MV-4-11 (cell line): ENCODE measurements around the gene MAGOH.

Source experiments
- DNase-seq: peaks from one replicate; lab custom pipeline; 2025; lab: John Stamatoyannopoulos, UW

The MAGOH gene

DNA sequence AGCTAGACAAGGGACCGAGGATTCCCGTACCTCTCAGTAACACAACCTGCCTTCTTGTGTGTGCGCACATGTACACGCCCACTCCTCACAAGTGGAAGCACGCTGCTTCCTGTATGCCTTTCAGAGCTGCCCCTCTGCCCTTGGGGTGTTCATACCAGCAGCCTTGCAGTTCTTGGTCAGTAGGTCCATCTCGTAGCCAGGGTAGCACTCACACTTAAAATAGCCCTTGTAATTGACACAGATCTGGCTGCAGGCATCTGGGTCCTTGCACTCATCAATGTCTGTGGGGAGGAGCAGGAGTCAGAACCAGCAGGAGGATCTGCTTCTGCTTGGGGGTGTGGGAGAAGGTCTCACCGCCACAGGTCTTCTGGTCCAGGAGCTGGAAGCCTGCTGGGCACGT is 32.6 kb upstream of the MAGOH start:
- no peak for DNase-seq

DNA sequence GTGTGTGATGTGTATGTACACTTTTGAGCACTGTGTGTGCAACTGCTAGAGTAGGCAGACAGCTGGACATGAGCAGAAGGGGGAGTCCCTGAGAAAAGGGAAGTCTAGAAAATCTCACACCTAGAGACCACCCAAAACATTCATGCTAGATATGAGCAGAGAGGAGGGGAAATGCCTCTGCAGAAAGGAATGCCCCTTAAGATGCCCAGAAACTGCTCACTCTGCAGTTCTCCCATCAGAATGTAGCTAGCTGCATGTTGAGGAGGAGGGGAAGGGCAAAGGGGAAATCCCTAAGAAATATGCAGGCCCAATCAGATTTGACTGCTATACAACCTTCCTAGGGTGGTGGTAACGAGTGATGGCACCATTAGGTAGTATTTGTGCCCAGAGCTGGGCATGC is 31.8 kb upstream of the MAGOH start:
- no peak for DNase-seq

DNA sequence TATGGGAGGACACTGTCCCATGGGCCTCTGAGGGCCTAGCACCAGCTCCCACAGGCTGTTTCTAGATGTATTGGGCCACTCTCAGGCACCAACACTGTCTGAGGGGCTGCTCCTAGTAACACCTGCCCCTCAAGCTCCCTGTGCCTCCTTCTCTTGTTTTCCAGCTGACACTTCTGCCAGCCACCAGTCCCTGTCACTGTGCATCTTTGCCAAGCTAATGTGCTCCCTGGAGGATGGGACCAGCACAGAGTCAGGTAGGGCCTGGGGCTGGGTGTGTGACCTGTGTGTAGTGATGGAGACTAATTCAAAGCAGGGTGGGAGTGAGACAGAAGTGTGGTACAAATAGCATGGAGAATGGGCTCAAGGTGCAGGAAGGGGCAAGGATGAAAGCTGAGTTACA is 29.4 kb upstream of the MAGOH start:
- no peak for DNase-seq

DNA sequence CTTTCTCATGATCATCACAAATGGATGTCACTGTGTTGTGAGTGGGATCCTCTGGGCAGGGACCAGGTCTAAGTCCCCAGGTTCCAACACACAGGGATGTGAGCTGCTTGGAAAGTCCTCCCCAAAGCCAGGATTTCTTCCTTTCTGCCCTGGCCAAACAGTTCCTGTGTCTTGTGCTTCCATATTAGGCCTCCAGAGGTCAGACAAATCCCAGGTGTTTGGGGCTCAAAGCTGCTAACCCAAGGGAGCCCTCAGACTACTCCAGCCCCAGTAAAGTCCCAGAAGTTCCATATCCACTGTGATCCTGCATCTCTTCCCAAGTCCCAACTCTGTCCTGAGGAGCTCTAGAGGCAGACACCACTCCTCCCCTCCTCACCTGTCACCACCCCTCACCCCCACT is 27.7 kb upstream of the MAGOH start:
- DNase-seq = no peak

DNA sequence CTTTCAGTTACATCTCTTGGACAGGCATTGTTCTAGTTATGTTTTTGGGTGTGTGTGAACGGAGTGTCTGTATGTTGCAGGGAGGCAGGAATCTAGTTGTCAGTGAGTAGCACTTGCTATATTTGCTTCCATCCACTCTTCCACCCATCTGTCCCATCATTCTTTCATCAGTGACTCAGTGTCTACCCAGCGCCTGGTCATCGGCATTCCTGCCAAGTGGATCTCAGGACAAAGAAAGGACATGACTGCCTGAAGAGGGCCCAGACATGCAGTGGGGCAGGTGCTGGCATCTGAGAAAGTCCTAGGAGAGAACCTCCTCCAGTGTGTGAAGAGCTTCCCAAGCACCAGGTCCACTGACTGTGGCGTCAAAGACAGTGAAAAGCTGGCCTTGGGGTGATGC is 27.3 kb upstream of the MAGOH start:
- DNase-seq = no peak

DNA sequence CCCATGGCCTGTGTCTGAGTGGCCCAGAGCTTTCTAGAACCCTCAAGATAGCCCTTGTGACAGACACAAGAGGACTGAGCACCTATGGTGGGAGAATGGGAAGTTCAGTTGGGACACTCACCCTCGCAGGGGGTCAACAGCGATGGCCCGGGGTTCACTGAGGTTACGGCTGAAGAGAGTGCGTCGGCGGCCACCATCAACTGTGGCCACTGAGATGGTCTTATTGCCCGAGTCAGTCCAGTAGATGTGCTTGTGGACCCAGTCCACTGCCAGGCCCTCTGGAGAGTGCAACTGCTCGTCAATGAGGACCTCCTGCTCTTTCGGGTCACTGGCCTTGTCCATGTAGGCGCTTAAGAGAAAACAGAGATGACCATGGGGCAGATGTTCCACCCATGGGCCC is 25.7 kb upstream of the MAGOH start:
- DNase-seq = no peak

DNA sequence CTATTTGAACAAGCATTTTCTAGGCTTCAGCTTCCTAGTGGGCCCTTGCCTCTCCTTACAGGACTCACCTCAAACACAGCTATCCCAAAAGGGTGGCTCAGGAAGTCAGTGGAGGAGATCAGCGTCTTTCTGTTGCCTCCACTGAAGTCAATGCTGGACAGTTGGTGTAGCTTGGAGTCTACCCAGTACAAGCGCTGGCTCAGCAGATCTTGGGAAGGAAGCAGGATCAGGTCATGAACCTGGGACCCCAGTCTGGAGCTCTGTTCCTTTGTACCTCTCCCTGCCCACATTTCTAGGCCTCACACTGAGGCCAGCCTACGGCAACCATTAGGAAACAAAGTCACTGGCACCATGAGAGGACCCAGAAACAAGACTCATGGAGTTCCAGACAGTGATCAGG is 23.7 kb upstream of the MAGOH start:
- DNase-seq = no peak

DNA sequence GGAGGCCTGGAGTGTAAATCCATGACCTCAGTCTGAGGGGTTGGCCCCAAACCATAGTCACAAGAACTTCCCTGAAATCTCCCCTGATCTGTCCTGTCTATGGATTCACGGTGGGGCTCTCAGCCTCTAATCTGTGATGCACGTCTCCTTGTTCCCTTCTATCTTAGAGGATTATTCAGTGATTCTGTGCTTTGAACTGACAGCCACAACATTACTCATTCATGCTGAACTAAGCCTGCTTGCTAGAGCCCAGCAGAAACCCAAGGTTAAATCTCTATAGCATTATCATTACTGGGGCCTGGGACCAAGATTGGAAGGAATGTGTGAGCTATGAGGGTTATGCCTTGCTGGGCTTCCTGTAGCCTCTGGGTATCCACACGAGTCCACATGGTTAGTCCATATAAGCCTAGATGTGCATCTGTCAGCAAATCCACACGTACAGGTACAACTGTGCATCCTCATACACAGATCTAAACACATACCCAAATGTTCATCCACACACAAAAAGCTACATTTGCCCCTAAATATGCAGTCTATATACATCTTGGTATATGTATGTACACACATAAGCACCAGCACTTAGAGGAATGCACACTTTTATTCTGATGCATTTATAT is 22.4 kb upstream of the MAGOH start:
- DNase-seq = no peak

DNA sequence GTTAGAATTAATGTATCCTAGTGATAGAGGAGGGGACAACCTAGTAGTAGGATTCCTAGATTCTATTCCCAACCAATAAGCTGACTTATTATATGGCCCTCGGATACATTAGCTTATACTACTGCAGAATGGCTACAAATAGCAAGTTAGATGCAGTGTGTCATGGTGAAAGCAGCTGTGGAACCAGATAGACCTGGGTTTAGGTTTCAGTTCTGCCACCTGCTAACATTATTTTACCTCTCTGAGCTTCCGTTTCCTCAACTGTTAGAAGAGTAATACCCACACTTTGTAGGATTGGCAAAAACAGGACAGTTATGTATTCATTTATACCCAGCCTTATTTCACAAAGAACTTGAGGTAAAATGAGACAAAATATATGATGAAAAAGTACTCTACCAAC is 21.6 kb upstream of the MAGOH start:
- DNase-seq = no peak

DNA sequence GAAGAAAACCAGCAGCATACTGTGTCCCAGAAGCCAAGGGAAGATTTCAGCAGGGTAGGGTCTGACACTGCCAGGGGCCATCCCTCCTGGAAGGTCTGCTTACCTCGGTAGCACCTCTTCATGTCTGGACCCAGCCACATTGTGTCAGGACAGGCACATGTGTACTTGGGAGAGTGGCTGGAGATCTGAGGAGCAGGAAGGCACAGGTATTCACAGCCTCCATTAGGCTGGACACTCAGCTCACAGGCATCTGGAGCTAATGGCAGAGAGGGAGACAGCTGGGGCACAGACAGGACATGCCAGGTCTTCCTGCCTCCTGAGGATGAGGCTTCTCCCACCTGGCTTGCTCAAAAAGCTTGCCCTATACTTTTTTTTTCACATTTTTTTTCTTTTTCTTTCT is 19.9 kb upstream of the MAGOH start:
- DNase-seq = no peak

DNA sequence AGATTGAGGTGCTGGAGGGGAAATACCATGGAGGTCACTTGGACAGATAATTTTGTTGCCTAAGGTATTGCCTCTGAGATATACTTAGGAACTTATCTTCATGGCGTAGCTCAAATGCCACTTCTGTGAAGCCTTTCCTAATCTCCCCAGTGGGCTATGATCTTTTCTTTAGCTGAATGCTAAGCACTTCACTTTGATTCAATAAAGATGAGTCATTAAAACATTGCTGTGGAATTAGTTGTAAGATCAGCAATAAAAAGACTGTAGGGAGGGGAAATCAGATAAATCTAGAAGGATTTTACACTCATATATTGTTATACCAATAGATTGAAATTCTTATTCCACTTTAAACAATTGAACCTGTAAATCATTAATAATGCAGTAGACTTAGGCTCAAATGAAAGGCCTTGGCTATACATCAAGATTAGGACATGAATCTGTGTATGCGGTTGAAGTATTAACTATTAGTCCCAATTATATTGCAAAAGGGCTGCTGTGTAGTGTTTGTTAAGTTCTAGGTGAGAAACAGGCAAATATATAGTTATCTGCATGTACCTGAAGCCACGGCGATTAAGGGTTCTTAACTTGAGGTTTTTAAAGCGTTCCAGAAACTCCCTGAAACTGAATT is 19.2 kb upstream of the MAGOH start:
- DNase-seq = no peak

DNA sequence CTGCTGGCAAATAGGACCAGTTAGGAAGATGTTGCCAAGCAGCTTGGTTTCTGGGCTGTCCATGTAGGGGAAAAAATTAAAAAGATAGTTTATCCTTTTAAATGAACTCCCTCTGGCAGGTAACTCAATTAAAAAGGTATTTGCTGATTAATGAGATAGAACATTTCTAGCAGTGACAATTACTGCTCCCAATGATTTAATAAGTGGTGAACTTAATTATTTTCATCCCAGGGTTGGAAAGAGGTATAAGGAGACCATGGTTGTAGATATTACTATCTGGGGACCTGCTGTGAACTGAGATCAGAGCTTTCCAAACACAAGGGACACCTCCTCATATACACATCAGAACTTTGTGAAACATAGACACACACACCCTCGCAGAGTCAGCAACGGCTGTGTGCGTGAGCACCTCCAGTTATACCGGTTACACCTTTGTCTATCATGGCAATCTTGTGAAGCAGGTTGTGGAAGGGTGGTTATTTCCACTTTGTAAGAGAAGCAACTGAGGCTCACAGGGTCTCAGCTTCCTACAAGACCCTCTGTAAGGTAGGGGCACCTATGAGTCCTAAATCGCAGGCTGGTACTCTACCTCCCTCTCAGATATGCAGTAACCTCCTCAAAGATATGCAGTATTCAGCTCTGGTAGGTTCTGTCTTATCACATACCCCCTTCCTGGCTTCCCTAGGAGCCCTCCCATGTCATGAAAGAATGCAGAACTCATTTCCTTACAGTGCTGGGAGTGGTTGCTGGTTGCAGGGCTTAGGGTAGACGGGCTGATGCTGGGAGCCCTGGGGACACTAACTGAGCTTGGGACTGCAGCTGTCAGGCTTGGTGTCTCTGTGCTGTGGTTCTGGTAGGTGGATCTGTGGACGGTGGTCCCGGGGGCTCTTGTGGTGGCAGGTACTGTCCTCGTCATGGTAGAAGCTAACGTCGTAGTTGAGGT is 18.5 kb upstream of the MAGOH start:
- no peak for DNase-seq

DNA sequence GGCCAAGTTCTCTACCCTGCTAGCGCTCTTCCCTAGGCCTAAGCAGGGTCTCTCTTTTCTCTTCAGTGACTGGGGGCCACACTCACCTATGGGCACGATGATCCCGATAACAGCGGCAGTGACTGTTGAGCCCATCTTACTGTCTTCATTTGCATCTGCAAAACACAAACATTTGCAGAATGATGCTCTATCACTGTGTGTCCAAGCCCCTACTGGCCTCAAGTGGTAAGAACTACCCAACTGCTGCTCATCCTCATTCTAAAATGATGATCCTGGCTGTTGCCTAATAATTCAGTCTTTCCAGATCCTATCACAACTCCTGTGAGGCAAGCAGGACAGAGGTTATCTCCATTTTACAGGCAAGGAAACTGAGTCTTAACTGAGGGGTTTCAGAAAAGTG is 16.7 kb upstream of the MAGOH start:
- no peak for DNase-seq

DNA sequence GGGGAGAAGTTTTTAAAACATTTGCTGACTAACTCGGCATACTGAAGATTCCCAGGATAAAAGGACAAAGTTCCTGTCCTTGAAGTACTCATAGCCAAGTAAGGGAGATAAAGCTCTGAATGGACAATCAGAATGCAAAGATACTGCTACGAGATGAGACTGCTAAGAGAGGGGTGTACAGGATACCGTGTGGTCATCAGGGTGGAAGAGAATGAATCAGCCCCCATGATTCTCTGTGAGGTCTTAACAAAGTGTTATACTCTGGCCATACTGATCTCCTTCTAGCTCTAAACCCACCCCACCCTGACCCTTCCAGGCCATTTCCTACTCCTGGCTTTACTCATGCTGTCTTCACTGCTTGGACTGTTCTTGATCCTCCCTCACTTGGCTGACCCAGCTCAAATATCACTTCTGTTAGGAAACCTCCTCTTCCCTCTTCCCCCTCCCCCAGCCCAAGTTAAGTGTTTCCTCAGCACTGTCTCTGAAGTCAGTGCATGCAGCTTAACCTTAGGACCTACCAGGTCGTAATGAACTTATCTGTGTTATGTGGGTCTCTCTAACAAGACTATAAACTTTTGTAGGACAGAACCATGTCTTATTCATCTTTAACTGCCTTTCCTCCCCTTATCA is 15.8 kb upstream of the MAGOH start:
- DNase-seq = no peak

DNA sequence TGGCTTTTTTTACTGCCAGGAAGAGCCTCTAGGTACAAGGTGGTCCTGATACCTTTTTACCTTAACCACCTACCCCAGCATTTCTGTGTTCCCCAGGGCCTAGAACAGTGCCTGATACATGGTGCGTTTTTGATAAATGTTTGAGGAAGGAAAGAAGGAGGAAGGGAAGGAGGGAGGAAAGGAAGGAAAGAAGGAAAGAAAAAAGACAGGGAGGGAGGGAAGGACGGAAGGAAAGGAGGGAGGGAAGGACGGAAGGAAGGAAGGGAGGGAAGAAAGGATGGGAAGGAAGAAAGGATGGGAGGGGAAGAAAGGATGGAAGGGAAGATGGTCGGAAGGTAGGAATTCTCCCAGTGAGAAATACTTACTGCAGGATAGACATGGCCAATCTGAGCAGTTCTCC is 12.0 kb upstream of the MAGOH start:
- no peak for DNase-seq

DNA sequence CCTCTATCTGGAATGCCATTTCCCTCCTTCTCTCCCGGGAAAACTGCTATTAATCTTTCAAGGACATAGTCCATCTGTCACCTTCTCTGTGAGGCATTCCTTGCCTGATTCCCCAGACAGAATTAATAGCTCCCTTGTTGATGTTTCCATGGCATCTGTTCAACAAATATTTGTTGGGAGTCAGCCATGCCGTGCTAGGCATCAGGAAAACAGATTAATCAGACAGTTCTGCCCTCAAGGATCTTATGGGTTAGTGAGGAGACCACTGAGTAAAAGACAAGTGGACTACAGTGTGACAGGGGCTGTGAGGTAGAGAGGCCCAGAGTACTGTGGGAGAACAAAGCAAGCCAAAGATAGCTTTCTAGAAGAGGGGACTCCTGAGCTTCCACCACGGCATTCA is 11.4 kb upstream of the MAGOH start:
- no peak for DNase-seq

DNA sequence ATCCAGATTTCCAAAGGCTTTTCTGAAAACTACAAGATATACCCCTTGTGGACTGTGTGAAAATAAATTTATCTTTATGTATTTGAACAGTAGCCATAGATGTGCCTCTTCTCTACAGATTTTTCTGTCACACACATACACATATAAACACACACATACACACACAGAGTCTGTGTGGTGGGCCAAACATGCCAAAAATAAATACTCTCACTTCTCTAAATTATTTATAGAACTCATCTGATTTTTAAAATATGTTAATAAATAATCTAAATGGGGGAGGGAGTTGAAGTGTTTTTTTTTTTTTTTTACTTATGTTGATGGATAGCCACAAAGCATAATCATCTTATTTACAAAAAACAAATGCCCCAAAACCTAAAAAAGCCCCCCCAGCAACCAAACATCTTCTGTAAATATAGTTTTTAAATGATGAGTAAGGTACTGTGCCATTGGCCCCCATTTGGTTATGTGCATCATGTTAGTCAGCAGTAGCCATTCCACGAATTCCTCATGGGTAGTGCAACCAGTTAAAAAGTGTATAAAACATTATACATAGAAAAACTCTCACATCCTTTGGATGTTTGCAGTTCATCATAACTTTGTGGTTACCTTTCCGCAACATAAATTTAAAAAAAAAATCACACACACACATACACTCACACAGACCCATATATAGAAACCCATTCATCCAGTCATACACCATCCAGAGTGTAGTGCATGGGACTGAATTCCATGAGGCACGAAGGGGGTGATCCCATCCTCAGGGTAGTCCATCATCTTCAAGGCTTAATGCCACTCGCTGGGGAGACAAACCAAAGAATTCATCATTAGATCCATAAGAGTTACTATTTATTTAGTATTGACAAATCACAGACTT is 8.2 kb upstream of the MAGOH start:
- DNase-seq = no peak

DNA sequence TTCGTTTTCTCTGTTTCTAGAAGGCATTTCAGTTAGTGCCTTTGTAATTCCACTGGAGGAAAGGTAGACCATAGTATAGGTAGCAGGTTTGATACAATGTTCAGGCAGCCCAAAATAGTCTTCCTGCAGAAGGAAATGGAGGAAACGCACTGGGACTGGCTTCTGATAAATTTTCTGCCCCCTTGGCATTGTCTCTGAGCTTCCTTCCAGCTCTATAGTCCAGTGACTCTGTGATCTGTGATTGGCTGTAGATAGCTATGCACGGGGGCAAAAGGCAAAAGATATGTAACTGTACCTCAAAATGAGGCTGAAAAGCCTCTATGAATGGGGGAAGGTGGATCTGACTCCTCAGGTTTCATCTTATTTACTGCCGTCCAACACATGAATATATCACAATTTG is 5.8 kb upstream of the MAGOH start:
- no peak for DNase-seq

DNA sequence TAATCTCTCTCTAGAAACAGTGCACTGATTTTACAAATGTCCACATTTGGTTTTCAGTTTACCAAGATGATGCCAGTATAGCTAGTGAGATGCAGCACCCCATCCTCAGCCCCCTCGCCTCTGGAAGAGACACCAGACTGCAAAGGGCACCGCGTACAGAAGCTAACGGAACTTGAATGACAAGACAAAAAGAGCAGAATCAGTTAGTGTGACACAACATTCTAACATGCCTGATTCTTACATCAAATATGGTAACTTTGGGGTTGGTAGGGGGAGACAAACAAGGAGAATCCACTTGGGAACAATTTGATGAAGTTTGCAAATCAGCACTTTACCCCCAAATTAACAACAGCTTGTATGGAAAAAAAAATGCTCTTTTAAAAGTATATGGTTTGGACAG is 4.1 kb upstream of the MAGOH start:
- no peak for DNase-seq

DNA sequence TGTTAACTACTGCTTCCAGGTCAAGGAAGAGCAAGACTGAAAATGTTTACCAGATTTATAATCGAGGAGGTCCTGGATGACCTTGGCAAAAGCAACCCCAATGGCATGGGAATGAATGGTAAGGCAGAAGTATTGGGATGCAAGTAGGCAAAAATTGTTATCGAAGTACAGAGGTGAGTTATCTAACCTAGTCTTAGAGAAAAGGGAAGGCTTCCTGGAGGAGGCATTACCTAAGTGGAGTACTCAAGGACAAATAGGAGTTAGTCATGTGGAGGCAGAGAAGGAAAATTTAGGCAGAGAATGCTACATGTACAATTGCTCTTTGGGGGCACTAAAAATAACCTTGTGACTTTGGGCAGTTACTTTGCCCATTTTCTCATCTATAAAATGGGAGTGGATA is 3.5 kb upstream of the MAGOH start:
- DNase-seq = no peak

DNA sequence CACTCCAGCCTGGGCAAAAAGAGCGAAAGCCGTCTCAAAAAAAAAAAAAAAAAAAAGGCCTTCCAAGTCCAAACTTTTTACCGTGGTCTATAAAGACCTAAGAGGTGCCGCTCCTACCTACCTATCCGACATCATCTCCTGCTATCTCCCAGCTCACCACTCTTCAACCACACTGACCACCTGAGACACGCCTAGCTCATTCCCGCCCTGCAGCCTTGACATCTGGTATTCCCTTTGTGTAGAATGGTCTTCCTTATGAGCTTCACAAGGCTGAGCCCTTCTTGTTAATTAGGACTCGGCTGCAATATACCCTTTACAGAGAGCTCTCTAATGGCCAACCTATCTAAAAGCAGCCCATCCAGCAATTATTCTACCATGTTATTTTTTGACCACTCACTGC is 680 bp downstream of the MAGOH start:
- no peak for DNase-seq

DNA sequence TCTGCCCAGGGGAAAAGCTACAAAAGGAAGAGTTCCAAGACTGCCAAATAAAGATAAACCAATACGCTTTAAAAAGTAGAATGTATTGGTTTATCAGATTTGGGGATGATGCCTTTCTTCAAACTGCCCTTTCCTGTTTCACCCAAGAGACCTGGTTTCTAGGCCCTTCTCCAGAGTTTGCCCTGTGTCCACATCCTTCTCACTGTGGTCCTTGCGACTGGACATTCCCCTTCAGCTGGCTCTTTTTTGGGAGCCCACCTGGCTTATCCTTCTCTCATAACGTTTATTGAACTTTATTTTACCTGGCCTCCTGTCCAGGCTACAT is 17.4 kb downstream of the MAGOH start:
- DNase-seq = no peak
